HG02852 (cell line): ENCODE results near the gene NNAT.

Experiments used
- ATAC-seq: cut with Tn5 transposase; IDR thresholded peaks from one replicate; pipeline ENCODE4 v1.9.1; 2021; ENCODE audit warnings: mild to moderate bottlenecking, moderate library complexity; ENCODE audit not compliant: unreplicated experiment

Gene NNAT

DNA sequence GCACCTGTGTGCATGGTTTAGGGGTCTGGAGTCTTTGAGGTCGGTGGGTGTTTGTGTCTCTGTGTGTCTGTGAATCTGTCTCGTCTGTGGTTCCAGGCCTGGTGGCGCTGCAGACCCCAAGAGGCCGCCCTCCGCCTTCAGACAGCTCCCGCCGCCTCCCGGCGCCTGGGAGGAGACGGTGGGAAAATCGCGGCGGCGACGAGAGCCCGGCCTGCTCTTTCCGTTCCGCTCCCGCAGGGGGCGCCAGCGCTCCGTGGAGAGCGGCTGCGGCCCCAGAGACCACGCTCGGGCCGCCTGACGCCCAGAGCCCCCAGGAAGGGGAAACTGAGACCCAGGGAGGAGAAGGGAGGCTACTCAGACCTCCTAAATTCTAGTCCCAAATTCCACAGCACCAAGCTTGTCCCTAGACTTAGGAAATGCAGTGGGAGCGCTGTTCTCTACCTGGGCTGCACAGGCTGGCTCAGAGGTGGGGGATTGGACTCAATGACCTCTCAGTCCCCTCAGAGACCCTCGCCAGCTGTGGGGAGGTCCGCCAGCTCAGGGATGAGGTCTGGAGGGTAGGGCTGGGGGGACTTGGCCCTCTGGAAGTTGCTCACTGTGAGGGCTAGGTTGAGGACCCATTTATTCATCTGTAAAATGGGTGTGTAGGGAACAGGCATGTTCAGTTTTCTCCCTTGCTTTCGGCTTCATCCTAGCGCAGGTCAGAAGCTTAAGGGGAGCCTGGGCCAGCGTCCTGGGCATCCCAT lies 43.5 kb downstream of the NNAT start:
- ATAC-seq = no peak

- ATAC-seq = no peak
Observed at GRCh38 chr20:37565134-37565811, 44.2 kb downstream of the NNAT start.

GRCh38 chr20:37566590-37567330 lies 45.7 kb downstream of the NNAT start:
- ATAC-seq = no peak

- no peak for ATAC-seq
Observed at GRCh38 chr20:37567331-37567665, 46.2 kb downstream of the NNAT start.

DNA sequence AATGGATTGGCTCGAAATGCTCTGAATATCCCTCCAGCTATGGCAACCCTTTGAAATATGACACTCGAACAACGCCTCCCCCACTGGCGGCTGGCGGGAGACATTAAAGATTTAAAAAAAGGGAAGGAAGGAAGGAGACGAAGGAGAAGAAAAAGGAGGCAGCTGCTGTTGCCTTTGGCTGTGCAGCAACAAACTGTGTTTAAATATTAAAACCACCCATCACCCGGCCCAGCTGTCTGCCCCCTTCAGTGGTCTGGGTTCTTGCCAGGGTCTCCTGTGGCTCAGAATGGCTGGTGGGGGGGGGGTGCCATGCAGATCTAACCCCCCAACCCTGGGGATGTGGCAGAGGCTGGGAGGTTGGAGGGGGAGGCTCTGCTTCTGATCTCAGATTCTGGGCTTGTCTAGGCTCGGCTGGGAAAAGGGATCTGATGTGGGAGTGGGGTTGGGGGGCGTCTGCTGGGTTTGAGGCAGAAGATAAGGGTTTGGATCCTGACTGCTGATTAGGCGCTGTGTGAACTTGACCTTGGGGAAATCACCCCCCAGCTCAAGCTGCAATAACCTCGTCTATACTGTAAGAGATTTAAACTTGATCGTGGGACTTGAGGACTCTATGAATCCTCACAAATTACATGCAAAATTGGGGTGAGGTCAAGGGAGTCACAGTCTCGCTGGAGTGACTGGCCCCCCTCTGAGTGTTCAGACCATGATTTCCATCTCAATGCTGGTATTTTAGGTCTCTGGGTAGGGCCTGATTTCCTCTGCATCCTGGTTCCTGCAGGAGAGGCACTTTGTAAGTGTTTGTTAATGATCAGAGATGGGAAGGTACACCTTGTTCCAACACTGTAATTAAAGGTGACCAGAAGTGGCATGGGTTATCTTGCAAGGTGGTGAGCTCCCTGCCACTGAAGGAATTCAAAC lies 46.9 kb downstream of the NNAT start:
- ATAC-seq = no peak

DNA sequence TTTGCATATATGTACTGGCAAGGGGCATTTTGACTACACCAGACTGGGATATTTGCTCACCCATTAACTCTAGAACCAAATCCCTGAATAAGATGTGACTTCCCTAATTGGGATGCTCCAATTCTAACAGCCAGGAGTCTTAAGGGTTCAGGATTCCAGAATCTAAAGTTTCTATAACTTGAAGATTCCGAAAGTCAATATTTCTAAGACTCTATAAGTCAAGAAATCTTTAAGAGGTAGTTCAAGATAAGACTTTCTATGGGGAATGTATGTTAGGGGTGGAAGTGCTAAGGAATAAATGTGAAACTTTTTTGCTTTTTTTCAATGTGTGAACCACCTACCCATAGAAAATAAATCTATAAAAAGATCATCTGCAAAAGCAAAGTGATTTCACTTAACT lies 49.4 kb downstream of the NNAT start:
- ATAC-seq = no peak

- no peak for ATAC-seq
Observed at GRCh38 chr20:37571033-37571432, 50.0 kb downstream of the NNAT start.
